GM18507 (cell line): ENCODE measurements around the gene PRRT4.

Experiments used
- DNase-seq: peaks from one replicate; pipeline ENCODE4 v3.0.0; 2011; ENCODE audit warnings: low read depth; ENCODE audit not compliant: insufficient read length; ENCODE audit errors: extremely low spot score
- FAIRE-seq: peaks from 2 replicates; lab custom pipeline; 2011; peaks lifted over from hg19 to GRCh38; lab: Jason Lieb, UNC

The PRRT4 gene

GRCh38 chr7:128309124-128309523 lies 52.4 kb downstream of the PRRT4 start:
- FAIRE-seq (no peak), DNase-seq (no peak)

GRCh38 chr7:128307061-128307460 lies 54.4 kb downstream of the PRRT4 start:
- FAIRE-seq (no peak), DNase-seq (no peak)

- FAIRE-seq: no peak
- no peak for DNase-seq
These were observed 57.3 kb downstream of the PRRT4 start for GRCh38 chr7:128304212-128304611.

GRCh38 chr7:128303643-128304042 lies 57.8 kb downstream of the PRRT4 start:
- no peak for FAIRE-seq

GRCh38 chr7:128303133-128303532 lies 58.4 kb downstream of the PRRT4 start:
- FAIRE-seq: no peak
- DNase-seq: no peak

More at GRCh38 chr7:128303643-128304042, 57.8 kb downstream of the PRRT4 start:
- no peak for DNase-seq

- FAIRE-seq (no peak), DNase-seq (no peak)
These were observed 59.4 kb downstream of the PRRT4 start for GRCh38 chr7:128302139-128302538.
